K562 (cell line): ENCODE measurements around the gene IMP4. TPM values are rescaled to one million over a fixed set of nuclear protein-coding genes. Genes with fewer than 3 reads are reported as not detected.

Experiments
- ARID1B ChIP-seq: fragments of 450-650 bp; IDR thresholded peaks from 2 replicates; pipeline ENCODE4 v1.6.1; 2016; ENCODE audit warnings: antibody characterized with exemption, mild to moderate bottlenecking, inconsistent platforms
- BCOR ChIP-seq: fragments of 450-650 bp; IDR thresholded peaks from 2 replicates; pipeline ENCODE4 v1.6.1; 2016
- CBX1 ChIP-seq: sonication (generic); IDR thresholded peaks from 2 replicates; pipeline ENCODE4 v1.6.1; 2016; ENCODE audit warnings: antibody characterized with exemption, low read depth, mild to moderate bottlenecking
- CEBPG ChIP-seq, 3 experiments: fragments of 200-800 bp in 1 of 3; sonication (Bioruptor generic) in 1 of 3; sonication (generic) in 1 of 3; formaldehyde crosslinking in 1 of 3; IDR thresholded peaks in 2 of 3; conservative IDR thresholded peaks in 1 of 3; 2 replicates each; pipeline versions ENCODE4 v1.6.1 to v1.8.0; 2016 to 2022; ENCODE audit warnings: missing compliant biosample characterization in 2 of 3, missing genetic modification characterization in 2 of 3, mild to moderate bottlenecking in 1 of 3, missing genetic modification reagents in 1 of 3
- CREB3L1 ChIP-seq: fragments of 450-650 bp; IDR thresholded peaks from 2 replicates; pipeline ENCODE4 v1.6.1; 2014; ENCODE audit warnings: low read depth, mild to moderate bottlenecking, moderate library complexity, borderline replicate concordance
- EP300 ChIP-seq: IDR thresholded peaks from 2 replicates; pipeline ENCODE4 v1.6.1; 2012; ENCODE audit warnings: low read length, improper control_type of control experiment
- ESRRA ChIP-seq: fragments of 450-650 bp; IDR thresholded peaks from 2 replicates; pipeline ENCODE4 v1.6.1; 2014; ENCODE audit warnings: low read depth, mild to moderate bottlenecking, moderate library complexity, borderline replicate concordance
- ETV1 ChIP-seq: fragments of 450-650 bp; conservative IDR thresholded peaks from 2 replicates; pipeline ENCODE4 v1.6.1; 2016; ENCODE audit warnings: missing genetic modification characterization, control low read depth, low read depth, missing compliant biosample characterization
- FOXA1 ChIP-seq: fragments of 450-650 bp; IDR thresholded peaks from 2 replicates; pipeline ENCODE4 v1.6.1; 2016; ENCODE audit warnings: mild to moderate bottlenecking, borderline replicate concordance
- HNRNPLL ChIP-seq: fragments of 200-400 bp; formaldehyde crosslinking; IDR thresholded peaks from 2 replicates; pipeline ENCODE4 v1.6.1; 2017; ENCODE audit warnings: low read length, low read depth, mild to moderate bottlenecking; ENCODE audit not compliant: poor library complexity, severe bottlenecking
- KAT7 ChIP-seq: sonication (generic); formaldehyde crosslinking; IDR thresholded peaks from 2 replicates; pipeline ENCODE4 v1.8.0; 2022; ENCODE audit warnings: missing genetic modification reagents, mild to moderate bottlenecking, borderline replicate concordance
- KLF13 ChIP-seq: fragments of 450-650 bp; IDR thresholded peaks from 2 replicates; pipeline ENCODE4 v1.6.1; 2016; ENCODE audit warnings: missing genetic modification characterization, low read depth, mild to moderate bottlenecking, missing compliant biosample characterization, moderate library complexity, borderline replicate concordance
- POLR2B ChIP-seq: fragments of 450-650 bp; IDR thresholded peaks from 2 replicates; pipeline ENCODE4 v1.6.1; 2018; ENCODE audit warnings: low read depth; ENCODE audit not compliant: partially characterized antibody
- PTTG1 ChIP-seq: fragments of 450-650 bp; IDR thresholded peaks from 2 replicates; pipeline ENCODE4 v1.6.1; 2016; ENCODE audit warnings: low read depth, mild to moderate bottlenecking, missing genetic modification characterization, missing compliant biosample characterization
- SMAD3 ChIP-seq: fragments of 450-650 bp; formaldehyde crosslinking; conservative IDR thresholded peaks from 2 replicates; pipeline ENCODE4 v1.4.0; 2020; ENCODE audit warnings: mild to moderate bottlenecking
- SMARCA4 ChIP-seq: fragments of 450-650 bp; IDR thresholded peaks from 2 replicates; pipeline ENCODE4 v1.6.1; 2016
- SMARCA5 ChIP-seq: fragments of 450-650 bp; IDR thresholded peaks from 2 replicates; pipeline ENCODE4 v1.6.1; 2016
- SMARCC2 ChIP-seq: fragments of 450-650 bp; IDR thresholded peaks from 2 replicates; pipeline ENCODE4 v1.6.1; 2017; ENCODE audit warnings: antibody characterized with exemption, moderate library complexity, mild to moderate bottlenecking, low read depth
- USF1 ChIP-seq: sonication (generic); formaldehyde crosslinking; IDR thresholded peaks from 2 replicates; pipeline ENCODE4 v1.9.0; 2022; ENCODE audit warnings: mild to moderate bottlenecking, missing genetic modification reagents
- ZFP36 ChIP-seq: fragments of 150-350 bp; IDR thresholded peaks from 2 replicates; pipeline ENCODE4 v1.6.1; 2018; ENCODE audit warnings: low read length, low read depth; ENCODE audit not compliant: partially characterized antibody
- ZKSCAN3 ChIP-seq: fragments of 250-450 bp; sonication (Bioruptor Pico); IDR thresholded peaks from 2 replicates; pipeline ENCODE4 v1.4.0; 2020
- polyA plus RNA-seq, 8 experiments: library from polyadenylated mRNA; depleted of rRNA in 4 of 8; stranded (reverse) in 5 of 8; unstranded in 3 of 8; fragments of >200 nt; fragmentation: Nextera tagmentation in 2 of 8; fragmentation: Illumina TruSeq in 1 of 8; extraction: Ambion mirVana in 2 of 8; extraction: Trizol in 1 of 8; gene quantifications; 2 replicates each; pipeline versions ENCODE4 v1.2.1 to v1.2.3, GENCODE V29; 2011 to 2014; ENCODE audit warnings: inconsistent platforms in 1 of 8, missing spikeins in 1 of 8
- total RNA-seq, 7 experiments: library from RNA; depleted of rRNA in 6 of 7; stranded (reverse); fragments of >200 nt in 6 of 7; fragmentation: Illumina TruSeq in 2 of 7; extraction: Trizol in 2 of 7; gene quantifications; 2 replicates each; pipeline versions ENCODE4 v1.2.1 to v1.2.3, GENCODE V29; 2011 to 2021; ENCODE audit warnings: low replicate concordance in 1 of 7
- TF ChIP-seq, protein P1 (sequence below): fragments of 250-450 bp; sonication (Bioruptor Pico); IDR thresholded peaks from 2 replicates; pipeline ENCODE4 v1.8.0; 2022; ENCODE audit warnings: moderate library complexity, mild to moderate bottlenecking, inconsistent platforms
- TF ChIP-seq, protein P2 (sequence below): fragments of 450-650 bp; formaldehyde crosslinking; IDR thresholded peaks from 2 replicates; pipeline ENCODE4 v1.4.0; 2022; ENCODE audit warnings: mild to moderate bottlenecking, moderate library complexity

Gene IMP4
- total and polyA plus RNA-seq, 9 of the 15 experiments (the other 6 are each of a cell fraction or from before 2014, with no cell fraction given) = 35.4 to 209 (median 100.0) TPM

DNA sequence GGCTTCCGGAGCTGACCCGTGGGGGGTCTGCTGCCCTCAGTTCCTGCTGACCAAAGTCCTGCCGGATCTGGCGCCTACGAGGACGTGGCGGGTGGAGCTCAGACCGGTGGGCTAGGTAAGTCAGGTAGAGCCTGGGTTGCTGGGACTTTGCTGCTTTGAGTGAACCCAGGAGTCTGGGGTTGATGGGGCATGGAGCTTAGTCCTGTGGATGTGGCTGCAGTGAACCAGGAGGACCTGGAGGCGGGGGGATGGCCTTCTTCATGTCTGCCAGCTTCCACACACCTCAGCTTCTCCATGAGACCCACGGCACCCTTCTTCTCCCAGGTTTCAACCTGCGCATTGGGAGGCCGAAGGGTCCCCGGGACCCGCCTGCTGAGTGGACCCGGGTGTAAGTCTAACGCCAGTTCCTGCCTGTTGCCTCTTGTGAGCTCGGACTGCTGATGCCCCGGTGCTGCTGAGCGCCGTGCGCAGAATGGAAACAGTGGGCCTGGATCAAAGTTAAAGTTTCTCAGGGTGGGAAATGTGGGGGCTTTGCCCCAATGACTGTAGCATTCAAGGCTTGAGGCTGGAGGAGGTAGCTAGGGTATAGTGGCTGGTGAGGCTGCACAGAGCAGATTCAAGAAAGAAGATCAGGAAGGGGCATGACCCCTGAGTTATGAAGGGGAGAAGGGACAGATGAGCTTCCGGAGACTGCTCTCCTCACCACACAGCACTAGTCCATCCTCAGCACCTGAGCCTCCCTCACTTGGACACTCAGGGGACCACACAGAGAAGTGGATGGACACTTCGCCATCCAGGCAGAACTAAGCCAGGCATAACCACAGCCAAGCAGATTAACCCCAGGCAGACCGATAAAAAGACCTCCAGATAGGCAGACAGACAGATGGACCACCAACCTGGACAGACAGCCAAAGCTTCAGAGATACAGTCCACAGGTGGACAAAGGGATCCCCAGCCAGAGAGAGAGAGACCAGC lies 30.4 kb downstream of the IMP4 start (continued):
- no peak for TF ChIP-seq CEBPG (CRISPR knock-in tag; IDR thresholded peaks at IDR 0.05)
- no peak for TF ChIP-seq CEBPG (tag; conservative IDR thresholded peaks at IDR 0.05 in 1 of 2, IDR thresholded peaks at IDR 0.05 in 1 of 2)
- no peak for TF ChIP-seq PTTG1 (tag)
- TF ChIP-seq, protein P1, sequence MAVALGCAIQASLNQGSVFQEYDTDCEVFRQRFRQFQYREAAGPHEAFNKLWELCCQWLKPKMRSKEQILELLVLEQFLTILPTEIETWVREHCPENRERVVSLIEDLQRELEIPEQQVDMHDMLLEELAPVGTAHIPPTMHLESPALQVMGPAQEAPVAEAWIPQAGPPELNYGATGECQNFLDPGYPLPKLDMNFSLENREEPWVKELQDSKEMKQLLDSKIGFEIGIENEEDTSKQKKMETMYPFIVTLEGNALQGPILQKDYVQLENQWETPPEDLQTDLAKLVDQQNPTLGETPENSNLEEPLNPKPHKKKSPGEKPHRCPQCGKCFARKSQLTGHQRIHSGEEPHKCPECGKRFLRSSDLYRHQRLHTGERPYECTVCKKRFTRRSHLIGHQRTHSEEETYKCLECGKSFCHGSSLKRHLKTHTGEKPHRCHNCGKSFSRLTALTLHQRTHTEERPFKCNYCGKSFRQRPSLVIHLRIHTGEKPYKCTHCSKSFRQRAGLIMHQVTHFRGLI (CRISPR knock-in tag) = no peak
- no peak for TF ChIP-seq ESRRA
- TF ChIP-seq KLF13 (tag) = no peak
- TF ChIP-seq USF1 = 0 out of 2 replicates have a peak, but pooled peaks have one; percentile 11
- 0 out of 2 replicates have a peak, but pooled peaks have one; percentile 3 for TF ChIP-seq KAT7 (CRISPR knock-in tag)
- no peak for TF ChIP-seq ZFP36
- TF ChIP-seq FOXA1 = no peak
- no peak for TF ChIP-seq ZKSCAN3 (CRISPR knock-in tag)
- 0 out of 2 replicates have a peak, but pooled peaks have one; percentile 15 for TF ChIP-seq SMARCA5
- TF ChIP-seq ARID1B = peak; percentile 38
- 0 out of 2 replicates have a peak, but pooled peaks have one; percentile 17 for TF ChIP-seq SMARCC2
- peak; percentile 2; the same call in 1 of the 2 replicates for TF ChIP-seq EP300
- peak; percentile 15; the same call in 1 of the 2 replicates for TF ChIP-seq CREB3L1
- no peak for TF ChIP-seq HNRNPLL
- no peak for TF ChIP-seq BCOR
- TF ChIP-seq POLR2B = peak; percentile 60
- TF ChIP-seq SMAD3 (CRISPR knock-in tag) = no peak
- TF ChIP-seq CBX1 = peak; percentile 18; the same call in 1 of the 2 replicates
- no peak for TF ChIP-seq SMARCA4
- 0 out of 2 replicates have a peak, but pooled peaks have one; percentile 0 for TF ChIP-seq ETV1 (tag)
- TF ChIP-seq, protein P2, sequence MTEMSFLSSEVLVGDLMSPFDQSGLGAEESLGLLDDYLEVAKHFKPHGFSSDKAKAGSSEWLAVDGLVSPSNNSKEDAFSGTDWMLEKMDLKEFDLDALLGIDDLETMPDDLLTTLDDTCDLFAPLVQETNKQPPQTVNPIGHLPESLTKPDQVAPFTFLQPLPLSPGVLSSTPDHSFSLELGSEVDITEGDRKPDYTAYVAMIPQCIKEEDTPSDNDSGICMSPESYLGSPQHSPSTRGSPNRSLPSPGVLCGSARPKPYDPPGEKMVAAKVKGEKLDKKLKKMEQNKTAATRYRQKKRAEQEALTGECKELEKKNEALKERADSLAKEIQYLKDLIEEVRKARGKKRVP = peak; percentile 10; the same call in 1 of the 2 replicates
